HG02943 (cell line): ENCODE data around the gene ZNF385C.

Experiments used
- ATAC-seq: cut with Tn5 transposase; IDR thresholded peaks from one replicate; pipeline ENCODE4 v1.9.1; 2021; ENCODE audit warnings: mild to moderate bottlenecking, low read depth, moderate library complexity; ENCODE audit not compliant: unreplicated experiment

The ZNF385C gene

DNA sequence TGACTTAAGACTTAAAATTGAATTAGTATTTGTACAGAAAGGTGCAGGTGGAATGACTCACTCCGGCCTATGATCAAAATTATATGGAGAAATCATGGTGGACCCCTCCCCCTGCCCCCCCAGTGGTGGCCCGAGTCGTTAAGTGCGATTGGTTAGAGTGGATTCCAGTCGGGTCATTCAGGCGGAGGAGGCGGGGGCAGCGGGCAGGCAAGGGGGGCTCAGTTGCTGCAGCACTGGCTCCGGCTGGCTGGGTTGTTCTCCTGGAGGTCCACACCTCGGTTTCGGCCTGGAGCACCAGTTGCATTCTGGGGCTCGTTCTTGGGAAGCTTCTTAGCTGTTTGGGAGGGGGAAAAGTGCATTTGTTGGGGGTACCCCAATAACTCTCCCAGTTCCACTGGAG, 27.3 kb upstream of the ZNF385C start:
- no peak for ATAC-seq

DNA sequence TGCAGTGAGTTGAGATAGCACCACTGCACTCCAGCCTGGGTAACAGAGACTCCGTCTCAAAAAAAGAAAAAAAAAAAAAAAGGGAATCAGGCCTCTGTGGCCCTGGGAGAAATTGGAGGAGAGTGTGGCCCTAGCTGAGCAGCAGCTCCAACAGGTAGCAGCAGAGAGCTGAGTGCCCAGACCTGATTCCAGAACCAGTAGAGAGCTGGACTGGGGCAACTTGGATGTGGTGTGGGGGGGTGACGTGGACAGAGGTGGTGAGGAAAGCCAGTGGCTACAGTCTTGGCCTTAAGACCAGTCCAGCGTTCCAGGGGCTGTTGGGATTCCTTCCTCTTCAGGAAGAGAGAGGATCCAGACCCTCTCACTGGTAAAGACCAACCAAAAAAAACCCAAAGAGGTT, 26.0 kb upstream of the ZNF385C start:
- no peak for ATAC-seq

DNA sequence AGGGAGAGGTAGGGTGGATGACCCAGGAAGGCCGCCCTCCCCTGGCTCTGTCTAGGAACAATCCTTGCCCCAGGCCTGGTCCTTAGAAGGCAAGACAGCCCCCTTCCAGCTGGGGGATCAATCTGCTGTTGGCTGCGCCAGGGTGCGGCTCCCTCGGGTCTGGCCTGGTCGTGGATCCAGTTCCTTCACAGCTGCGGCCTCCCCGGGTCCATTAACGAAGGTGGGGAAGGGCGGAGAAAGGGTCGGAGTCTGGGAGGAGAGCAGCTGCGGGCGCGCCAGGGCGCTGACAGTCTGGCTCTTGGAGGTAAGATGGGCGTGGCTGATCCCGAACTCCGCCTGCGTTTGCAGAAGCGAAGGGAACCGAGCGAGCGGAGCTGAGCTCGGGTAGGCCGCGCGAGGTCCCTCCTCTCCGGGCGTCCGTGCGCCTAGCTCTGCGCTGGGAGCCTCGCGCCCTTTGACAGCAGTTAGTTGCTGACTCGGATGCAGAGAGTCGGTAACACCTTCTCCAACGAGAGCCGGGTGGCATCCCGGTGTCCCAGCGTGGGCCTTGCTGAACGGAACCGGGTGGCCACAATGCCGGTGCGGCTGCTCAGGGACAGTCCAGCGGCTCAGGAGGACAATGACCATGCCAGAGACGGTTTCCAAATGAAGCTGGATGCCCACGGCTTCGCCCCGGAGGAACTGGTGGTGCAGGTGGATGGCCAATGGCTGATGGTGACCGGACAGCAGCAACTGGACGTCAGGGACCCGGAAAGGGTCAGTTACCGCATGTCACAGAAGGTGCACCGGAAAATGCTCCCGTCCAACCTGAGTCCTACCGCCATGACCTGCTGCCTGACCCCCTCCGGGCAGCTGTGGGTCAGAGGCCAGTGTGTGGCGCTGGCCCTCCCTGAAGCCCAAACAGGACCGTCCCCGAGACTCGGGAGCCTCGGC, 24.4 kb upstream of the ZNF385C start, which contains the start of gene HSPB9:
TSS of gene HSPB9 (plus strand) at position 434 of the 933 bp plus-strand sequence. CDS start at position 481, 47 bp downstream.
- ATAC-seq: no peak

DNA sequence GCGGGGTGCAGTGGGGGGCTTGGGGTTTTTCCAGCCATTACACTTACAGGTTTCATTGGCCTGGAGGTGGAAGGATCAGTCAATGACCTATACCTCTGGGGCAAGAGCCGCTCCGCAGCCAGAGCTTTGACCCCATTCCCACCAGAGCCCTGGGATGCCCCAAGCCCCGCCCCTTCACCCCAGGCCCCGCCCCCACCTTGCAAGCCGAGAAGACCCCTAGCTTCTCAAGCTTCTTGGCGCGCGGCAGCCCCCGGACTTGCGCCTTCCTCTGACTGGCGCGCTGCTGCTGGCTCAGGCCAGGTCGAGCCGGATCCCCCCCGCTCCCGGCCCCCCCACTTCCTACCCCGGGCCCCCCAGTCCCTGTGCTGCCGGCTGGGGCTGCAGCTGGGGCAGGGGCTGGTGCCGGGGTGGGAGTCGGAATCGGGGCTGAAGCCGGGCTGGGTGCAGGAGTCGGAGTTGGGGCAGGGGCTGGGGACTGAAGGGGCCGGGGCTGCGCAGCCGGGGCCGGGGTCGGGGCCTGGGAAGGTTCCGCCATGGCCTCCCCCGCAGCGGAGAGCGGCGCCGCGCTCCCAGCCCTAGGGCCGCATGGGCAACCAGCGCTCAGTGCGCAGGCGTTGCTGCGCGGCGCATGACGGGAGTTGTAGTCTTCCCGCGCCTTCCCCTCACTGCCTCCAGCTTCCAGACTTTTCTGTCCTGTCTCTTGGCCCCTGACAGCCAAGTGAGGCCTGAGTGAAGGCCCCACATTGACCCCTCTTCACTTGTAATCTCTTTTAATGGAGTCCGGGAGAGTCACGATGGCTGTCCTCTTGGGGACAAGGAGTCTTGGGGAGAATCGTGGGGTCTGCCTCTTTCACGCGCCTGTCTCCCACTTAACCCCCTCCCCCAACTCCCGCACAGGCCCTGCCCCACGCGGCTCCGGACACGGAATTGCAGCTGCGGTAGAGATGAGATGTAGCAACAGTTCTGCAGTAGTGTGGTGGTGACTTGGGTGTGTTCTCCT, 22.8 kb upstream of the ZNF385C start, which contains the start of gene KAT2A:
TSS of gene KAT2A (minus strand) at position 598 of the 1,000 bp plus-strand sequence. CDS start at position 535, 63 bp downstream.
- ATAC-seq: peak; percentile 67

DNA sequence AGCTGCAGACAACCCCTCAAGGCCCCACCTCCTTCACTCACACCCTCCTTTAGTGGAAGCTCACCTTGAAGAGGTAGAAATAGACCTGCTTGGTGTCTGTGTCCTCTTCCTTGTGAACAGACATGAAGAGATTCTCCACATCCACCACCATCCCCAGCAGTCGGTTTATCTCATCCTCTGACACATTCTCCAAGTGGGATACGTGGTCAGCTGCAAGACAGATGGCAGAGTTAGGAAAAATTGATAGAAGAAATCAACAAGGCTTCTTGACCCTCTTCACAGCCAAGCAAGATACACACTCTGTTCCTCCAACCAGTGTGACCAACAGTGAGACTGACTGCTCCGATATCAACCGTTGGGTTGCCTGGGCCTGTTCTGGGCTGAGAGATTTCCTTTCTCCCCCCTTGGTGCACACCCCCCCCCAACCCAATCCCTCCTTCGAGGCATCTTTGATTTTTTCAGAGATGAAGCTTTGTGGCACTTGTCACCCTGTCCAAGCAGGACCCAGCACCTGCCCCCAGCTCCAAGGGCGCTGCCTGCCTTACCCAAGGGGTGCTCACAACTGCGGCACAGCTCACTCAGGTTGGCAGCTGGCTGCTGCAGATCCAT, 22.0 kb upstream of the ZNF385C start:
- no peak for ATAC-seq

DNA sequence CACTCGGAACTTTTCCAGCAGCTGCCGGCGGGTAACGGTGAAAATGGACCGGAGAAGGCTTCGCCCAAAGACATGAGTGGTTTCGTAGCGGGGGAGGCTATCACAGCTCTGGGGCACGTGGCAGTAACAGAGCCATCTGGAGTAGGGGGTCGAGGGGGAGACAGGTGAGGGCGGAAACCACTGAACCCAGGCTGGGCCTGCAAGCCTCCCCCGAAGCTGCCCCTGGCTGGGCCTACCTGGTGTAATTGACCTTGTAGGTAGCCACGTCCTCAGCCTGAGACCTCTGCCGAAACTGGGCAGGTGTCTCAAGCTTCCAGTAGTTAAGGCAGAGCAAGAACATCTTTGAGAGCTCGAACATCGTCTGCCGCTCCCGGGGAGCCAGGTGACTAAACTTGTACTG, 21.0 kb upstream of the ZNF385C start:
- ATAC-seq: no peak

DNA sequence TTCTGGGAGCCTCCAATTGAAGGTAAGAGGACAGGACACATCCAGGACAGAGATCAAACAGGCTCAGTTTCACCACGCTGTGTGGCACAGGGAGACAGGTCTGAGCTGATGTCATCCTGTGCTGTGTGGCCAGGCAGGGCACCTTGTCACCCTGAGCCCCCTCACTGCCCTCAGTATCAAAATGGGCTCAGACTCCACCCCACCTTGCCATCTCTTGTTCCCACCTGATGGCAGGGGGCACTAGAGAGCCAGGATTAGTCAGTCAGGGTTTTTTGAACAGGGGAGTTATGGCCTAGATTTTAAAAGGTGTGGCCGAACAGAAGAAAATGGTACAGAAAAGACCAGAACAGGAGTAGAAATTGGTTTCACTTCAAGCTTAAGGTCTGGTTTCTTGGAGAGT, 20.3 kb upstream of the ZNF385C start:
- no peak for ATAC-seq

DNA sequence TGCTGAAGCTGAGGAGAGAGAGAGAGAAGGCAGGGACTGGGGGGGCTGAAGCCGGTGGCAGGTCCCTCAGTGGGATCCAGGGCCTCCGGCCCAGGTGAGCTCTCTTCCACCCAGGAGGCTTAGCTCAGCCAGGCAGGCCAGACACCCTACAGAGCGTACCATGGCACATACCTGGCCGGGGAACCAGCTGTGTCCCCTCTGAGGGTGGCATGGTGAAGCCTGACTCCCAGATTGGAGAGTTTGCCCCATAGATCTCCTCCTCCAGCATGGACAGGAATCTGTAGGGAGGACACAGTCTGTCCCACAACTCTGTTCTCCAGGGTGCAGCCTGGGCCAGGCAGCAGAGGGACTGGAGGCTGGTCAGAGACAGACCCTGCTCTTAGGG, 19.8 kb upstream of the ZNF385C start:
- no peak for ATAC-seq

DNA sequence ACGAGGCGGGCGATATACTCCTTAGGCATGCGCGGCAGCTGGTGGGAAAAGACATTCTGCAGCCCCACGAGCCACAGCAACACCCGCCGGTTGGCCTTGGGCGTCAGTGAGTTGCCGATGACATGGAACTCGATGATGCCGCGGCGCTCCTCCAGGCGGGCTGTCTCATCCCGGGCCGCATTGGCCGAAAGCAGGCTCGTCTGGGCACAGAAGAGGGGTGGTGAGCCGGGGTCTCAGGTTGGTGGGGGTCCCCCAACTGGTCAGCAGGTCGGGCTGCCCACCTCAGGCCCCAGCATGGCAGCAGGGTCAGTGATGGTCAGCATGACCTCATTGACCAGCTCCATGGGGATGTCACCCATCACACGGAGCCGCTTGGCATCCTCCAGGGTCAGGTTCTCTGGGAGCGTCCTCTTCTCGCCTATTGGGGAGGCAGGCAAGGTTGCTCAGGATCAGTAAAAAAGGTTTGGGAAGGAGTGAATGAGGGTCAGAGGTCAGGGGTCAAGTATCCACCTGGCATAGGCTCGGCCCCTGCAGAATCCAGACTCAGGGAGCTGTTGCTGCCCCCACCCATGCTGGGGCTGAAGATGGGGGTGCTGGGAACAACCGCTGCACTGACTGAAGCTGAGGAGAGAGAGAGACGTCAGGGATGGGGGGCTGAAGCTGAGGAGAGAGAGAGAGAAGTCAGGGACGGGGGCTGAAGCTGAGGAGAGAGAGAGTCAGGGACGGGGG, 19.3 kb upstream of the ZNF385C start:
- ATAC-seq: no peak

DNA sequence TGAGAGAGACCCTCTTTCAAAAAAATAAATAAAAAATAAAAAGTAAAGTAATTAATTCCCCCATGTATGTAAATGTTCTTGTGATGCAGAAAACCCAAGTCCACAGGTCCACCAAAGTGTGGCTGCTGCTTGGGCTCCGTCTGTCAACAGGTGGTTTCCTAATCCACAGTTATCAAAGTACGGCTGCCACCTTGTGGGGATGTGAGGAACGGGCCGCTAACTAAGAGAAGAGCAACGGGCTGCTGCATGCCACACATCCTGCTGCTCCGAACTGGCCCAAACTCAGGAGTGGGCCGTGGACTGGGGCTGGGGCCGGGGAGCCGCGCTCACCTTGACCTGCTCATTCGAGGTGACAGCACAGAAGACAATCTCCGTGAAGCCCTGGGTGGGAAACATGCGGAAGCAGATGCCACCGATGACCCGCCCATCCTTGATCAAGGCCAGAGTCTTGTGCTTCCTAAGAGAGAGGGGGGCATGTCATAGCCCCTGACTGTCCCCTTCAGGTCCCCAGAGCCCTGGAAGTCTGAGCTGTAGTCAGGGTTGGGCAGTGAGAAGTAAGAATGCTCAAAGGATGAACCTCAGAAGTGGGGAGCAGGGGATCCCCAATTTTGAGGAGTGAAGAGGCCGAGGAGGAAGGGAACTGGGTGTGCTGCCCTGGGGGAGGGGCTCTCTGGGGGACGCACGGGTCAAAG, 18.6 kb upstream of the ZNF385C start:
- ATAC-seq: no peak

DNA sequence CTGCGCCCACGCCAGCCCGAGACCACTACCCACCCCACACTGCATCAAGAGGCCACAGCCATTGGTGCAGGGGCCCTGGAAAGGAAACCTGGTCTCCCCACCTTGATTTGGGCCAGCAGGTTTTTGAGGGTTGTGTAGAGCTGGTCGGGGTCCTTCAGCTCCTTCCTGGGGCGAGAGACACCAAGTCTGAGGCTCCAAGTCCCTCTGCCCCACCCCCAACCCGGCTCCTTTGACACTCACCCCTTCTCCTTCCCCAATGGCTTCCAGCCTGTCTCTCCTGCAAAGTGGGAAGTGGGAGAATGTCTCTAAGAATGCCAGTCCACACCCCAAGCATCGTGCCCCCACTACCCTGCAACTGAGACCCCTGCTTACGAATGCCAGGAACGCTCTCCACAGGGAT, 15.8 kb upstream of the ZNF385C start:
- ATAC-seq: no peak

DNA sequence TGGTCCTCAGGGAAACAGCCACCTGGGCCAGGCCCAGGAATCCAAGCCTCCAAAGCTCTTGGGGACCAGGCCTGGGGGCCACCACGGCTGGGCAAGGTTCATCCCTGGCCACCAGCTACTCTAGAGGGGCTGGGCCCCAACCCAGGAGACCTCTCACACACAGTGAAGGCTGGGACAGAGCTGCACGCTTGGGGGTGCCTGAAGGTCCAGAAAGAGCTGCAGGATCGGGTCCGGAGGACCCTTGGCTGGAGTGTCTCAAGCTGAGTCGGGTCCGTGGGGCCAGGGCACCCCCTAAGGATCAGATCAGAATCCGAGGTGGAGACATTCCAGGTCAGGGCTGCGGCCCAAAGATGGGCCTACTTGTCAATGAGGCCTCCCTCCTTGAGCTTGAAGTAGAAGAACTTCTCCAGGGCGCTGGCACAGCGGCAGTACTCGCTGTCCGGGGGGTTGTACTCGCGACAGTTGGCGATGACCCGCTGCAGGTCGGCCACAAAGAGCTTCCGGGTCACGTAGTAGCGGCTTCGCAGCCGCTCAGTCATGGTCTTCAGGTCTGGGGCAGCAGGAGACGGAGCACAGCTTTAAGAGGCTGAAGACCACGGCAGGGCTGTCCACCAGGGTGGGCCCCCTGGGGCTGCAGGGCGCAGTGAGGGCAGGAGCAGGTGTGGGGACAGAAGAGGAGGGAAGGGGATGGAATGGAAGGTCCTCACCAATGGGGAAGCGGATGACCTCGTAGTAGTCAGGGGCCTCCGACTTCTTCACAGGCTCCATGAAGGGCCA, 15.2 kb upstream of the ZNF385C start:
- no peak for ATAC-seq

DNA sequence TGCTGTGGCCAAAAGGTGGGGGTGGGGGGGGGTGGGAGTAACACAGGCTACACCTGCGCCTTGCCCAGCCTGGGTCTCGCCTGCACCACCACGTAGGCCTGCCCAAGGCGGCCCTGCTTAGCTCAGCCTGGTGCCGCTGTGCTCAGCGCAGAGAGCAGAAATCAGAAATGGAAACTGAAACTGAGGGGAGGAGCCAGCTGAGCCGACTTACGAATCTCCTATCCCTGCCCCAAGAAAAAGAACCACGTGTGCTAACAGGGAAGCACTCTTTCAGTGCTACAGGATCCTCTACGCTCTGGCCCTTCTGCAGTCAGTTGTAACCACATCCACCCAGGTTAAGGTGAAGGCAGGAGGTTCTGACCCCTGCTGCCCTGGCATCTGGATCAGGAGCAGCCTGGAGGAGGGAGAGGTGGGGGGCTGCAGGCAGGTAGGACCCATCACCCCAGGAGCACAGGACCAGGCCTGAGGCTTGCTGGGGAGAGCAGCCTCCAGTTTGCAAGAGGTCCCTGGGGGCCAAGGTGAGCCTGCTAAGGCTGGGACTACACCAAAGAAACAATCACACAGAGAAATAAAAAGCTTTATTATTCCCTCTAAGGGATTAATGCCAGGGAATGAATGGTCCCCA, 14.4 kb upstream of the ZNF385C start, which contains the start of gene DHX58:
TSS of gene DHX58 (minus strand) at position 163 of the 625 bp plus-strand sequence. CDS start 822 bp downstream, outside the sequence.
- ATAC-seq: peak; percentile 52

DNA sequence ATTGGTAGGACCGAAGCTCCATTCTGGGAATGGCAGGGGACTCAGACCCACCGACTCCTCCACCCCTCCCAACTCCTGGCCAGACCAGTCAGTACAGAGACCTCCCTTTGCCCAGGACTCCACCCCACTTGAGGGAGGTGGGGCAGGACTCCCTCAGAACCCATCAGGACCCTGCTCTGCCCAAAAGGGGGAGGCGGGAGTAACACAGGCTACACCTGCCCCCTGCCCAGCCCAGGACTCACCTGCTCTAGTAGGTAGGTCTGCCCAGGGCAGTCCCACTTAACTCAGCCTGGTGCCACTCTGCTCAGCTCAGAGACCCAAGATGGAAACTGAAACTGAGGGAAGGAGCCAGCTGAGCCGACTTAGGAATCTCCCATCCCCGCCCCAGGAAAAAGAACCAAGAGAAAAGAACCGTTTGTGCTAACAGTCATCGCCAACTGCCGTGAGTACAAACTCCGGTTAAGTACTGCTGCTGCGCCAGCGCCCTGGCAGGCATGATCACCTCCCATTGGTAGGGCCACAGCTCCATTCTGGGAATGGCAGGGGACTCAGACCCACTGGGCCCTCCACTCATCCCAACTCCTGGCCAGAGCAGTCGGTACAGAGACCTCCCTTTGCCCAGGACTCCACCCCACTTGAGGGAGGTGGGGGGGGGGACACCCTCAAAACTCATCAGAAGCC, 13.7 kb upstream of the ZNF385C start:
- ATAC-seq: no peak

DNA sequence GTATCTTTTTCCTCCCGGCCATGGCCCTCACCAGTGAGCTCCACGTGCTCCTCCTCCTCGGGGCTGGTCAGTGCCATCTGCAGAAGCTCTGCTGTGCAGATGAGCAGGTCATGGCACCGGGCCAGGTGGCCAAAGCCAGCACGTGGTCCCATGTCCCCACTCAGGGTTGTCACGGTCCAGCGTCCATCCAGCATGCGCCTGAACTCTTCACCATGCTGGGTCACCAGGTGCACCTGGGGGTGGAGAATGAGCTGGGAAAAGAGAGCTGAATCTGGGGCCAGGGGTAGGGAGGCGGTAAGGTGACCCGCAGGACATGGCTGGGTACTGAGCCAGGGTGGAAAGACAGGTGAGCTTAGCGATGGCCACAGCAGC, 13.0 kb upstream of the ZNF385C start:
- ATAC-seq: no peak

DNA sequence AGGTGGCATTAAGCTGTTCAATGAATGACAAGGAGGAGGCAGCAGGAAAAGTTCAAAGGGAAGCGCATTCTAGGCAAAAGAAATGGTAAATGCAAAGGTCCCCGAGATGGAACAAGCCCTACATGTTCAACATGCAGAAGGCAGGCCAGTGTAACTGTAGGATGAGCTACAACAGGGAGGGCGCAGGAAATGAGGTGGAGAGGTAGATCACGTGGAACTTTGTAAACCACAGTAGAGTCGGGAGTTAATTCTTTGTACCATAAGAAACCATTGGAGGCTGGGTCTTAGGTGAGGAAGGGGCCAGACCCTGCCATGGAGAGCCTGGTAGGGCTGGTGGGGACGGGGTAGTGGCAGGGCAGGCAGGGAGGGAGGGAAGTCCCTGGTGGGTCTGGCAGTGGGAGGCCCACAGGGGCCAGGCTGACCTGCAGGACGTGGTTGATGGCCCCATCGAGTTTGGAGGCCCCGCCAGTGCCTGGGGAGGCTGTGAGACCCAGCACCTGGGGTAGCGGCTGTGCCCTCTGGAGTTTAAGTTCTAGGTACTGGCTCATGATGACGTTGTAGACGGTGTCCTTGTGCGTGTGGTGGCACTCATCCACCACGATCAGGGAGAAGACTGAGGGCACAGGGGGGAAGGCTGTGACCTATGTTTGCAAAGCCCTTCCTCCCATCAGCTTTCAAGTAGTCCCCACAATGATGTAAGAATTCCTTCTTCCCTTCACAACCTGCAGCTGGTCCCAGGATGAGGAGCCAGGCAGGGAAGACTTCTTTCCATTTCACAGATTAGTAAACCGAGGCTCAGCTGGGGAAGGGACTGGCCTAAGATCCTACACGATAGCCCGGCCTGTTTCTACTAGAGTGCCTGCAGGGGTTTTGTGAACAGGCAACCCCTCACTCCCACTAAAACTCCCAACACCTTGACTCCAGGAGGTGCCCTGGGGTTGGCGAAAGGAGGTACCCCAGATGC, 12.3 kb upstream of the ZNF385C start:
- no peak for ATAC-seq
